B cell (primary cell): ENCODE data around the gene MED16.

ENCODE experiments used
- EZH2 ChIP-seq: IDR thresholded peaks from 2 replicates; pipeline ENCODE4 v1.6.1; 2012; ENCODE audit warnings: borderline replicate concordance, low read depth, mild to moderate bottlenecking, moderate library complexity, low read length; ENCODE audit not compliant: insufficient read depth, poor library complexity, severe bottlenecking
- TF ChIP-seq, protein P1 (sequence below): fragments of 200-600 bp; IDR thresholded peaks from one replicate; pipeline ENCODE4 v1.8.0; 2022; ENCODE audit warnings: antibody characterized with exemption, mild to moderate bottlenecking

DNA sequence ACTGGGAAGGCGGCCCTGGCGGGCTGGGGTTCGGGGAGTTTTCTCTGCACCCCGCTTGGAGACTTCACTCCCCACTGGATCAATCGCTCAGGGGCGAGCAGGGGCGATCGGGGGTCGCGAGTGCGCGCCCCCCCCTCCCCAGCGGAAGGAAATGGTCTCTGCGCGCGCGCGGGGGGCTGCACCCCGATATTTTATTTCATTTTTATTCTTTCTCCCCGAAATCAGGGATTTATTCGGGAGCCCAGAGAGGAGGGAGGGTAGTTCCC, 33.3 kb upstream of the MED16 start:
- TF ChIP-seq, protein P1, sequence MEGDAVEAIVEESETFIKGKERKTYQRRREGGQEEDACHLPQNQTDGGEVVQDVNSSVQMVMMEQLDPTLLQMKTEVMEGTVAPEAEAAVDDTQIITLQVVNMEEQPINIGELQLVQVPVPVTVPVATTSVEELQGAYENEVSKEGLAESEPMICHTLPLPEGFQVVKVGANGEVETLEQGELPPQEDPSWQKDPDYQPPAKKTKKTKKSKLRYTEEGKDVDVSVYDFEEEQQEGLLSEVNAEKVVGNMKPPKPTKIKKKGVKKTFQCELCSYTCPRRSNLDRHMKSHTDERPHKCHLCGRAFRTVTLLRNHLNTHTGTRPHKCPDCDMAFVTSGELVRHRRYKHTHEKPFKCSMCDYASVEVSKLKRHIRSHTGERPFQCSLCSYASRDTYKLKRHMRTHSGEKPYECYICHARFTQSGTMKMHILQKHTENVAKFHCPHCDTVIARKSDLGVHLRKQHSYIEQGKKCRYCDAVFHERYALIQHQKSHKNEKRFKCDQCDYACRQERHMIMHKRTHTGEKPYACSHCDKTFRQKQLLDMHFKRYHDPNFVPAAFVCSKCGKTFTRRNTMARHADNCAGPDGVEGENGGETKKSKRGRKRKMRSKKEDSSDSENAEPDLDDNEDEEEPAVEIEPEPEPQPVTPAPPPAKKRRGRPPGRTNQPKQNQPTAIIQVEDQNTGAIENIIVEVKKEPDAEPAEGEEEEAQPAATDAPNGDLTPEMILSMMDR, result no peak
- TF ChIP-seq EZH2, result no peak
